Measurements from ENCODE around the gene USP22.
A peak's percentile ranks its signal among the peaks of the same experiment; 100 is the strongest.

The USP22 gene

DNA sequence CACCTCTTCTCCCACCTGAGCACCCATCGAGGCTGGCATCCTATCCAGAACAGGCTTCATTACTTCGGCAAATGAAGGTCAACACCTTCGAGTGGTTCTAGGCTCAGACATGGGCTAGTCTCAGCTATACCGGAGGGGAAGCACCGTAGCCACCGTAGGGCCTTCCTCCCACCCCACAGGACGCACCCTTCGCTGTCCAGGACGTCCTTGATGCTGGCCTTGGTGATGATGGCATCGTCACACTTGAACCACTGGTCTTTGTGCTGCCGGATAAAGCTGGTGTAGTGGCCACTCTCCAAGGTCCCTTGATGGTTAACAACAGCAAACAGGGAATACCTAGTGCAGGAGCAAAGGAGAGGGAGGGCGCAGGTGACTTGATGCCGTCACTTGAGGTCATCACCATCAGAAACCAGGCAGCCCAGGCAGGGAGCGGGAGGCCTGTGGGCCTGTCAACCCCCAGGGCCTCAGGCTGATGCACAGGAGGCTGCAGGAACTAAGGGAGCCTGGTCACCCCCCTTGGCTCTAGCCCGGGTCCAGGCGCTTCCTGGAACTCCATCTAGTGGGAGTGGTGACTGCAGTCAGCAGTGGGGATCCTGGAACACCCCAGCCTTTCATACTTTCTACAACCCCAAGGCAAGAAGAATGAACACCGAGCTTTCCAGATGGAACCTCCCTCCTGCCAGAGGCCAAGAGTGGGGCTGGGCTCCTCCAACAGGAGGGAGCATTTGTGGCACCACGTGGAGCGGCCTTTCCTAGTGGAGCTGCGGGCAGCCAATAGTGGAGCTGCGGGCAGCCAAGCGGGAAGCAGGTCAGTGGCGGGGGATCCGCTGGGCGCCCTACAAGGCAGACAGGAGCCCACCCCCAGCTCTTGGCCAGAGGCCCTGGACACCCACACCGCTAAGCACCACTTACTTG, 38.5 kb downstream of the USP22 start:
- TF ChIP-seq ZFX (IDR thresholded peaks at IDR 0.05), result no peak
- TF ChIP-seq, protein P1, sequence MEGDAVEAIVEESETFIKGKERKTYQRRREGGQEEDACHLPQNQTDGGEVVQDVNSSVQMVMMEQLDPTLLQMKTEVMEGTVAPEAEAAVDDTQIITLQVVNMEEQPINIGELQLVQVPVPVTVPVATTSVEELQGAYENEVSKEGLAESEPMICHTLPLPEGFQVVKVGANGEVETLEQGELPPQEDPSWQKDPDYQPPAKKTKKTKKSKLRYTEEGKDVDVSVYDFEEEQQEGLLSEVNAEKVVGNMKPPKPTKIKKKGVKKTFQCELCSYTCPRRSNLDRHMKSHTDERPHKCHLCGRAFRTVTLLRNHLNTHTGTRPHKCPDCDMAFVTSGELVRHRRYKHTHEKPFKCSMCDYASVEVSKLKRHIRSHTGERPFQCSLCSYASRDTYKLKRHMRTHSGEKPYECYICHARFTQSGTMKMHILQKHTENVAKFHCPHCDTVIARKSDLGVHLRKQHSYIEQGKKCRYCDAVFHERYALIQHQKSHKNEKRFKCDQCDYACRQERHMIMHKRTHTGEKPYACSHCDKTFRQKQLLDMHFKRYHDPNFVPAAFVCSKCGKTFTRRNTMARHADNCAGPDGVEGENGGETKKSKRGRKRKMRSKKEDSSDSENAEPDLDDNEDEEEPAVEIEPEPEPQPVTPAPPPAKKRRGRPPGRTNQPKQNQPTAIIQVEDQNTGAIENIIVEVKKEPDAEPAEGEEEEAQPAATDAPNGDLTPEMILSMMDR (conservative IDR thresholded peaks at IDR 0.05), result no peak
- H3K27ac ChIP-seq, result no peak overlapping the region

DNA sequence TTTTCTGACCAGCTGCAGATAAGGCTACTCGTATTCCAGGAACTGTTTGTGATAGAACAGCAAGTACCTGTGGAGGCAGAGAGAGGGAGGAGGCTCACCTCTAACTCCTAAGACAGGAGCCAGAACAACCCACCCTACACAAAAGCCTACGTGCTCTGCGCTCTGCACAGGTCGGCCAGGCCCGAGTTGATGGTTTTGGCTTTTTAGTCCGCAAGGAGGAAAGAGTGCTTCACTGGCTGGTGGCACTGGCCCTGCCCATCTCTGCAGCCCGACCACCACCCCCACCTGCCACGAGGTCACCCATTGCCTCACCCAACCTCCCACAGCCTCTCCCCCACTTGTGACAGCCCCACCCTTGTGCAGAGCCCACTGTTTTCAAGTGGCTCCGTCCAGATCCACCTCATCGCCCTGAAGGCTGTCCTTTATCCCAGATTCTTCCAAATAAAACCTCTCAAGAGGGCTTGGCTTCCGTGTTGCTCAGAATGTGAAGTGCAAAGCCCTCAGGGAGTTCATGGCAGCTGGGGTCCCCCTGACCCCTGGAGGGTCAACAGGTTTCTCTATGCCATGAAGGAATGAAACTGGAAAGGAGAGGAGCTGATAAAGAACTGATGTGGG, 39.7 kb downstream of the USP22 start:
- no peak for TF ChIP-seq ZFX (IDR thresholded peaks at IDR 0.05)
- TF ChIP-seq, protein P1 (conservative IDR thresholded peaks at IDR 0.05), result no peak
- 0 out of 2 replicates have a peak overlapping the region, but pooled peaks have one; percentile 1 for H3K27ac ChIP-seq

DNA sequence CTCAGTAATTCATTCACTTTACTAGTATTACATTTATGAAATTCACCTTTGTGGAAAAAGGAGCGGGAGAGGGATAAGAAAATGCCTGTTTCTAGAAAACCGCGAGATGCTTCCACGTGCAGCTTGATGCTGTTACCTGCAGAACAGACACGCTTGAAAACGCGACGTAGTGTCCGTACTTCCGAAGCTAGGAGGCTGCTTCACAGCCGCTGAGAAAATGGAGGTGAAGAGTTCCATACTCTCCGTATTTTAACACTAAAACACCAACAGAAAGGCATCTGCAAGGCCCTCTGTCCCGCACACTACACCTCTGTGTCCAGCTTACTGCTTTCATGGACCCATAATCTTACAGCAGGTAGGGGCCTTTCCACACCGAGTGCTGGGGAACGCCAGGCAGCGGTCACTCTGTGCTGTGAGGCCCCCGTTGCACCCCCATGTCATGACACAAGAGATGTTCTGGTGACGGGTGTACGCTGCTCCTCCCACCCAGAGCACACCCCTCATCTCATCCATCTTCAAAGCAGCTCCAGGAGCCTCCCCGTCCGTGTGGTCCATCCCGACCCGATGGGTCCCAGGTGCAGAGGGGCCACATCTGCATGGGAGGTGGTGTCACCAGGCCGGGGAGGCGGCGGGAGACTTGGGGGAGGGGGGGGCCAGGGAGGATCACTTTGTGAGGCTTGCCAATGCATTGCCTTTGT, 40.4 kb downstream of the USP22 start:
- peak overlapping the region; percentile 64 for H3K27ac ChIP-seq
- no peak for TF ChIP-seq ZFX (IDR thresholded peaks at IDR 0.05)
- TF ChIP-seq, protein P1 (conservative IDR thresholded peaks at IDR 0.05), result no peak

DNA sequence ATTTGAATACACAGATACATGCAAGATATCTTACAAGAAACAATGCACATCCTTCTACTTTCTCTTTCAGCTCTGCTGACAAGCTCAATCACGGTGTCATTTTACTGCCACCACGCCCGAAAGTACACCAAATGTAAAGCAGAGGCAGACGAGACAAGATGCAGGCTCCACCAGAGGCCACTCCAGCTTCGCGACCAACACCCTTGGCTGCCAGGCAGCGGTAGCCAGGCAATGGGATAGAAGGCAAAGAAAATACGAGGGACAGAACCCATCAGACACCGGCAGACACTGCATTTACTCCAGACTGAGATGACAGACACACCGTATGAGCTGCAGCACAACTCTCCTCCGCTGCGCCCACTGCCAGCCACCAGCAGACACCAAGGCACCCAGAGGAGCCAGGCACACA, 41.0 kb downstream of the USP22 start:
- H3K27ac ChIP-seq, result peak overlapping the region; percentile 64
- TF ChIP-seq, protein P1 (conservative IDR thresholded peaks at IDR 0.05), result no peak
- no peak for TF ChIP-seq ZFX (IDR thresholded peaks at IDR 0.05)

DNA sequence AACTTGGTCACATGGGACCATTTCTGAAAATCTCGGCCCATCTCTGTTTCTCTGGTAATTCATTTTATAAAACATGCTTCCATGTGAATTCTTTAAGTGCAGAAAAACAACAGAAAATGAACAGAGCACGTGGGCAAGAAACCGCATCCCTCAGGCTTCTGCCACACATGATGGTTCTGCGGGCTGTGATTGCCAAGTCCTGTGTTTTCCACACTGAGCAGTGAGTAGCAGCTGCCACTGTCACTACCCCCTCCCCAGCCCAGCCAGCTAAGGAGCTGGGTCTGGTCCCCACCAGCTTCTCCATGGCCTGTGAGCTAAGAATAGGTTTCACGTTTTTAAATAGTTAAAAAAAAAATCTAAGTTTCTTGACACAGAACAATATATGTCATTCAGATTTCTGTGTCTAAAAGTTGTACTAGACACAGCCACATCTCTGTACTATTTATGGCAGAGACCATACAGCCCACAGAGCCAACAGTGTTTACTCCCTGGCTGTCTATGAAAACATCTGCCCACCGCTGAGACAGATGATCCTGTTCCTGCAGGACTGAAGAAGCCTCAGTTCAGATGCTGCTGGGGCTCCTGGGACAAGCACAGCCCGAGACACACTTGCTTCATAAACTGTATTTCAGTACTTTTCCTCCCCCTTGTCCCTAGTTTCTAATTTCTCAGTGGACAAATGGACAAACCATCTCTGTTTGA, 41.5 kb downstream of the USP22 start:
- TF ChIP-seq ZFX (IDR thresholded peaks at IDR 0.05), result no peak
- TF ChIP-seq, protein P1 (conservative IDR thresholded peaks at IDR 0.05), result no peak
- H3K27ac ChIP-seq, result peak overlapping the region; percentile 64

DNA sequence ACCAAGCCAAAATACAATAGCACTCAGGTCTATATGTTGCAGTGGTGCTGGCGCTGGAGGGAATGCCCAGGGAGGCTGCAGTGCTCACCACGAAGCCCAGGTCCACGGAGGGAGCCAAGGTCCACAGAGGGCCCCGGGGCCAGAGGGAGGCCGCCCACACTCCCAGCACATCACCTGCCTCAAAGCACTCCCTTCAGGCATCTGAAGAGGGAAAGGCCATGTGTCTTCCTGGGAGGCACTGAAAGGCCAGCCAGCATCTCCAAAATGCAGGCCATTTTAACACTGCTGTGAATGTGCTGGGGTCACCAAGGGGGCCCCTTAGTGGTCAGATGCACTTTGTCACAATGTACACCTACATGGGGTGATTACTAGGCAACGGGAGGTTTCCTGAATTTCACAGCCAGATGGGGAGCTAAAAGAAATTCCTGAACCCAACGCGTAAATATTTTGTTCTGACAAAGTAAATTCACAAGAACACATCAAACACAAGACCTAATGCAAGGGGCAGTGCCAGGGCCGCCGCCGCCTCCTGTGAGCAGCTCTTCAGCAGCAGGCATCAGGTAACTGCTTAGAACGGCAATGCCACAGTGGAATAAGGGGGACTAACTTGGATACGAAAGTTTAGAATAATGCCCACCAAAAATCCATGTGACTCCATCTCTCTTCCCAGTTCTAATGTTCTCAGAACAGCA, 42.8 kb downstream of the USP22 start:
- no peak for TF ChIP-seq ZFX (IDR thresholded peaks at IDR 0.05)
- TF ChIP-seq, protein P1 (conservative IDR thresholded peaks at IDR 0.05), result no peak
- H3K27ac ChIP-seq, result peak overlapping the region; percentile 64

All from C4-2B (cell line).